Measurements from ENCODE around the gene FAM53A.

DNA sequence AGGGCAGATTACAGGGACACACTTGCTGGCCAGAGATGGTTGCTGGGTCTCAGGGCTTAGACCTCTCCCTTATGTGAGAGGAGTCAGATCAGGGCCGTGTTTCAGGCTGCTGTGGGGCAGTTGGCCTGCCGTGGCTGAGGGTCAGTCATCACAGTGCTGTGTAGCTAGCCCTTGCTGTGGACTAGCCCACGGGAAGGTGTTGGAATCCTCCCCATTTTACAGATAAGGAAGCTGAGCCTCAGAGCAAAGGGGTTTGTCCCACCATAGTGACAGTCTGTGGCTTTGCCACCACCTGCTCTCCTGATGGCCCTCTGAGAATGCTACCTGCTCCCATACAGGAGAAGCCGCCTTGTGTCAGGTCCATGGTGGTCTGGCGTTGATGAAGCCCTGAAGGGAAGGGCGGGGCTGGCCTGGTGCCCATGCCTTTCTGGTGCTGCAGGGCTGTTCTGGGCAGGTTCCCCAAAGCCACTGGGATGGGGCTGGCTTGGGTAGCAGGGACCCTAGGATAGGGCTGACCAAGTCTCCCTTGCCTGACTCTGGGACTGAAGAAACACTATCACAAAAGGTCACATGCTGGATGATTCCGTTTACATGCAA, 2.4 kb upstream of the FAM53A start:
- TF ChIP-seq EZH2phosphoT487 (IDR thresholded peaks at IDR 0.05; ENCODE audit: borderline replicate concordance, low read length) (no peak), EZH2 (IDR thresholded peaks at IDR 0.05; ENCODE audit: low read length, unreplicated experiment) (no peak)
- TF ChIP-seq, protein P1, sequence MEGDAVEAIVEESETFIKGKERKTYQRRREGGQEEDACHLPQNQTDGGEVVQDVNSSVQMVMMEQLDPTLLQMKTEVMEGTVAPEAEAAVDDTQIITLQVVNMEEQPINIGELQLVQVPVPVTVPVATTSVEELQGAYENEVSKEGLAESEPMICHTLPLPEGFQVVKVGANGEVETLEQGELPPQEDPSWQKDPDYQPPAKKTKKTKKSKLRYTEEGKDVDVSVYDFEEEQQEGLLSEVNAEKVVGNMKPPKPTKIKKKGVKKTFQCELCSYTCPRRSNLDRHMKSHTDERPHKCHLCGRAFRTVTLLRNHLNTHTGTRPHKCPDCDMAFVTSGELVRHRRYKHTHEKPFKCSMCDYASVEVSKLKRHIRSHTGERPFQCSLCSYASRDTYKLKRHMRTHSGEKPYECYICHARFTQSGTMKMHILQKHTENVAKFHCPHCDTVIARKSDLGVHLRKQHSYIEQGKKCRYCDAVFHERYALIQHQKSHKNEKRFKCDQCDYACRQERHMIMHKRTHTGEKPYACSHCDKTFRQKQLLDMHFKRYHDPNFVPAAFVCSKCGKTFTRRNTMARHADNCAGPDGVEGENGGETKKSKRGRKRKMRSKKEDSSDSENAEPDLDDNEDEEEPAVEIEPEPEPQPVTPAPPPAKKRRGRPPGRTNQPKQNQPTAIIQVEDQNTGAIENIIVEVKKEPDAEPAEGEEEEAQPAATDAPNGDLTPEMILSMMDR (conservative IDR thresholded peaks at IDR 0.05; ENCODE audit: low read depth, low read length) = no peak

All from PC-3 (cell line).